Measurements from ENCODE around the gene ATP8B1.

- TF ChIP-seq GATA3 (IDR thresholded peaks at IDR 0.05; ENCODE audit: borderline replicate concordance) (no peak), ZC3H11A (IDR thresholded peaks at IDR 0.05) (no peak)
Observed at GRCh38 chr18:57762686-57763085, 40.4 kb downstream of the ATP8B1 start.

All from A549 (cell line).